SK-MEL-5 (cell line): ENCODE results near the gene FAM47E. TPM values are rescaled to one million over a fixed set of nuclear protein-coding genes. Genes with fewer than 3 reads are reported as not detected.
A peak's percentile ranks its signal among the peaks of the same experiment; 100 is the strongest.
"Not testable (repeated sequence)": the region's sequence is repeated elsewhere in the genome, so short reads cannot be mapped to it uniquely, and the experiment has no call there.

Experiments
- DNase-seq: peaks from one replicate; pipeline ENCODE4 v3.0.0-alpha.2; 2016; ENCODE audit warnings: low read depth, low spot score
- in situ Hi-C: cut with HindIII; loops from 2 replicates; pipeline ENCODE4 v1.10.0; 2016; ENCODE audit warnings: low sequenced_read_pairs, high pct_unique_total_duplicates, low pct_unique_long_range_greater_than_20kb
- total RNA-seq: library from RNA; depleted of rRNA; stranded (reverse); fragments of >200 nt; shearing (Covaris generic); gene quantifications from 2 replicates; pipeline ENCODE4 v1.2.3, GENCODE V29; 2014

The FAM47E gene
- total RNA-seq, 1 experiment from 2014 or later, result 1.4 TPM

GRCh38 chr4:76280488-76281441 is 29.2 kb downstream of the FAM47E start:
- DNase-seq, result no peak
- in situ Hi-C loops, result no loop called here

DNA sequence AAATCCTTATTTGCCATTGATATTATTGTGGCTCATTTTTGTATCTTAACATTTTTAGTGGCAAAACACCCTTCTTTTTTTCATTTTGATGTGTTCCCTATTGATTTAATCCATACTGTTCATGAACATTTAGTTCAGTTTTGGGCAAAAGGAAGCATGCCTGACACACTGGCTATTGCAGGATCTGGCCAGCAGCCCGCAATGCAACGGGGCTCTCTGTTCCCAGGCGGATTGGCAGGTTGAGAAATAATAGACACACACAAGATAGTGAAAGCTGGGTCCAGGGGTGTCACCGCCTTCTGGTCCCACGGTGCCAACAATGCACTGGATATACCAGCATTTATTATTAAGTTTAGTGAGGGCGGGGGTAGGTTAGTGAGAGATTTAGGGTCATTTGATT is 30.1 kb downstream of the FAM47E start:
- in situ Hi-C loops, DNase-seq: not testable (repeated sequence)

- DNase-seq, result no peak
- in situ Hi-C loops, result no loop called here
Observed at GRCh38 chr4:76282941-76283689, 31.6 kb downstream of the FAM47E start.

- peak; percentile 9 for DNase-seq
- in situ Hi-C loops, result no loop called here
Observed at GRCh38 chr4:76283900-76284299, 32.4 kb downstream of the FAM47E start.

- DNase-seq, in situ Hi-C loops: not testable (repeated sequence)
Observed at GRCh38 chr4:76287811-76288210, 36.3 kb downstream of the FAM47E start.

GRCh38 chr4:76292730-76293129 is 41.2 kb downstream of the FAM47E start:
- in situ Hi-C loops, result no loop called here

DNA sequence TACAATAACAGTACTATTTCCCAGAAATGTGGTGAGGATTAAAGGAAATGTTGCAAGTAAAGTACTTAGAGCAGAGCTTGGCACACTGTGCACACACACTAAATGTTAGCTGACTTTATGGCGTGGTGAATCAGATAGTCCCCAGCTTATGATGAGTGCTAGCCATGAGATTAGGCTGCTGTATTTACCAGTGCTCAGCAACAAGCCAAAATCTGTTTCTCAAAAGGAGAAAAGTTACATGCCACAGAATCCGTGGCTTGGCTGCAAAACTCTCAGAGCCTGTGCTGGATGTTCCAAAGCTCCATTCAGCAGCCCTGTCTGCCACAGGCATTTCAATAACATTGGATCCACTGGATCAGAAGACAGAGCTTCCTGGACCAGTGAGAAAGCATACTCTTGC is 42.3 kb downstream of the FAM47E start:
- DNase-seq, result no peak
- in situ Hi-C loops, result no loop called here

More at GRCh38 chr4:76292730-76293129, 41.2 kb downstream of the FAM47E start:
- no peak for DNase-seq

DNA sequence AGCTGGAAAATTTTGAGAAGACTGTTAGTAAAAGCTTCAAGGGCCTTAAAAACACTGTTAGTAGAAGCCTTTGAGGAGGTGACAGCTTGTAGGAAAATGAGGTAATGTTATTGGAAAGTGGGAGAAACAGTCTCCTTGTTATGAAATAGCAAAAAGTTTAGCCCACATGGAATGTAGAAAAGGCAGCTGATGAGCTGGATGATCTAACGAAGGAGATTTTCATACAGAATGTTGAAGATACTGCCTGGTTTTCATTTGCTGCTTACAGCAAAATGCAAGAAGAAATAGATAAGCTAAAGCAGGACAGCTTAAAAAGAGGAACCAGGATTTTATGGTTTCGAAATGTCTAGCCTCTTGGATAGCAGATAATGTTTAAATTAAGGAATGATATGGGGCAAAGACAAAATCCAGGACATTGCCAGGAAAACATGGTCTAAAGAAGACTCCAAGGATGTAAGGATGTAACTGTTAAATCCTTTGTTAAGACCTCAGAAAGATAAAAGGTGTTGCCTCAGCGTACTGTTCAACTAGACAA is 44.8 kb downstream of the FAM47E start:
- DNase-seq, result no peak
- in situ Hi-C loops, result no loop called here

DNA sequence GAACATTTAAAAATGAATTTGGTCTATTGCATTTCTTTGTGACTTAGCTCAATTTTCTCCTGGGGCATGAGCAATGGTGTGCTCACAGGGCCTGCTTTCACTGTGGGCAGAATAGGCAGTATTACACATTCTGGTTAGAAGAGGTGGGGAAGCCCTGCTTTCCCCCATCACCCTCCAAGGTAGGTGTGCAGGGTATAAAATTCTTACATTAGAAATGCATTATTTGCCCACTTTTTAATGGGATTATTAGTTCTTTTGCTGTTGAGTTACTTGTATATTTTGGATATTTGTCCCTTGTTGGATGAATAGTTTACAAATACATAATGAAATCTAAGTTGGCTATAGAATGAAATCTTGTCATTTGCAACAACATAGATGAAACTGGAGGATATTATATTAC is 46.7 kb downstream of the FAM47E start:
- in situ Hi-C loops, result no loop called here
- DNase-seq, result no peak

- in situ Hi-C loops, result no loop called here
- DNase-seq, result no peak
Observed at GRCh38 chr4:76300012-76300411, 48.5 kb downstream of the FAM47E start.

GRCh38 chr4:76301068-76301774 is 49.7 kb downstream of the FAM47E start:
- in situ Hi-C loops, result no loop called here
- DNase-seq, result peak; percentile 27

GRCh38 chr4:76301775-76302162 is 50.2 kb downstream of the FAM47E start:
- in situ Hi-C loops, result no loop called here
- no peak for DNase-seq

- DNase-seq, result no peak
- in situ Hi-C loops, result no loop called here
Observed at GRCh38 chr4:76302826-76303438, 51.4 kb downstream of the FAM47E start.

DNA sequence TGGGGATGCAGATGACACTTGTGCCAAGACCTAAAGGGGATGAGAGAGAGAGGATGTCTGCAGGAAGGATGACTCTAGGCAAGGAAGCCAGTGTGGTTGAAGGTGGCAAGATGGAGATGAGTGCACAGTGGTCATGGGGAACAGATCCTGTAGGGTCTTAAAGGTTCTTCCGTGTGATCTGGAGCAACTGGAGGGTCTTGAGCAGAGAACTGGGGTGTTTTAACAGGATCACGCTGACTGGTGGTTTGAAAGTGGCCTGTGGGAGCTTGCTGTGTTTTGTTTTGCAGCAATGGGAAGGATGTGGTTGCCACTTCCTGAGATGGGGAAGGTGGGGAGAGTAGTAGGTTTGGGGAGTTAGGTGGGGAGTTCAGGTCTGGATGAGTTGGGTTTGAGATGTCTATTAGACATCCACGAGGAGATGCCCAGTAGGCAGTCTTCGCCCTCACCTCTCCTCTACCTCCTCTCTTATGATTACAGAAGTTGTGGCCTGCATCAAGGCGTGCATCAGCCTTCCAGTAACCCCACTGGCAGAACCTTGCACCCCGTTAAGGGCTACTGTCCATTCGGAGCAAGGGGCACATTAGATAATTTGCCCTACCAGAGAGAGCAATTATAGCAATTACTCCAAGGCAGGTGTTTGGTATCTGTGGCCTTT is 53.6 kb downstream of the FAM47E start:
- in situ Hi-C loops, result no loop called here

GRCh38 chr4:76305971-76306881 is 54.7 kb downstream of the FAM47E start, which contains the start of gene STBD1:
TSS of gene STBD1 (plus strand) at chr4:76306733. CDS start at chr4:76306770, 37 bp downstream.
- in situ Hi-C loops, result no loop called here
- DNase-seq, result peak; percentile 13

More for the DNA sequence above, 53.6 kb downstream of the FAM47E start:
- DNase-seq, result no peak
